Stomach (tissue), 4 donors: ENCODE results near the gene MSI2.

Source experiments
- CTCF ChIP-seq, 7 experiments: fragments of 450-650 bp in 4 of 7; fragments of 200-600 bp in 3 of 7; sonication (generic) in 3 of 7; IDR thresholded peaks; one replicate each; pipeline ENCODE4 v1.5.1; 2016 to 2019; ENCODE audit warnings: antibody characterized with exemption in 7 of 7, control low read depth in 2 of 7, mild to moderate bottlenecking in 1 of 7
- EP300 ChIP-seq: sonication (generic); formaldehyde crosslinking; IDR thresholded peaks from one replicate; pipeline ENCODE4 v1.6.1; 2017; ENCODE audit warnings: antibody characterized with exemption

GRCh38 chr17:57379237-57379894 lies 123.0 kb downstream of the MSI2 start:
- TF ChIP-seq CTCF (IDR thresholded peaks at IDR 0.05) (no peak), EP300 (no peak)
